Anterior cingulate cortex (tissue), 58 donors: ENCODE results near the gene LAS1L.
"Not testable (repeated sequence)": the region's sequence is repeated elsewhere in the genome, so short reads cannot be mapped to it uniquely, and the experiment has no call there.

Source experiments
- DNase-seq, 58 donors: peaks; one replicate each; lab custom pipeline; 2025; lab: John Stamatoyannopoulos, UW

The LAS1L gene

DNA sequence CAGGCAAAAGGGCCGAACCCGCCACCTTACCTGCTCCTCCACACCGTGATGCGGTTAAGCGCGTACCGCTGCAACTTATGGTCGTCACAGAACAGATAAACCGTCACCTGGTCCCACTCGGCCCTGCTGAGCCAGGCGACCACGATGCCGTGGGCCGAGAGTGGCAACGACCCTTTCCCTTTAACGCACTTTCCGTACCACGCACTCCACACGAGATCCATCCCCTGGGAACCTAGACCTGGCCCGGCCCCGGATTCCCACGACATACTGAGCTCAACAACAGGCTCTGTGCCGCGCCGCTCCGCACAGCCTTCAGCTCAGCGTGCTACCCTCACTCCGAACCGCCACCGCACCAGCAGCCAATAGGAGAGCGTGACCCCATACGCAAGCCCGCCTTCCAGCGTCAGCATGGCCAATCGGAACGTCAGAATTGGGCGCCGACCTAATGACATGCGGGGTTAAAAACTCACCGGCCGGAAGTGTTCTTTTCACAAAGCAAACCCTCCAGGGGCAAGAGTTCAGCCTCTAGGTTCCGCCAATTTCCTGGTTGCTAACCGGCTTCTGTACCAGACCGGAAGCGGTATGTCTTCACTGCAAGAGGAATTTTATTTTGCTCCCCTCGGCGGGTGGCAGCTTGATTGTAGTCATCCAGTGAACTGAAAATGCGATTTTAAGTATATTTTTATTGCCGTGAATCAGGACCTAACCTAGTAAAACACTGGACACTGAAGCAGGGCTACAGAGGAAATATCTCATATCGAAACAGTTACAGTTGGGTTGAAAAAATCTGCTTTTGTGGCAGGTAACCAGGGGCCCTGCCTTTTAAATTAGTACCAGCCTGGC is at the start of gene LAS1L:
Gene LAS1L (minus strand): TSS at position 338 of the 843 bp plus-strand sequence. CDS start 72 bp downstream, at position 266.
- DNase-seq, result peak; percentile 14 to 94 (median 86)

DNA sequence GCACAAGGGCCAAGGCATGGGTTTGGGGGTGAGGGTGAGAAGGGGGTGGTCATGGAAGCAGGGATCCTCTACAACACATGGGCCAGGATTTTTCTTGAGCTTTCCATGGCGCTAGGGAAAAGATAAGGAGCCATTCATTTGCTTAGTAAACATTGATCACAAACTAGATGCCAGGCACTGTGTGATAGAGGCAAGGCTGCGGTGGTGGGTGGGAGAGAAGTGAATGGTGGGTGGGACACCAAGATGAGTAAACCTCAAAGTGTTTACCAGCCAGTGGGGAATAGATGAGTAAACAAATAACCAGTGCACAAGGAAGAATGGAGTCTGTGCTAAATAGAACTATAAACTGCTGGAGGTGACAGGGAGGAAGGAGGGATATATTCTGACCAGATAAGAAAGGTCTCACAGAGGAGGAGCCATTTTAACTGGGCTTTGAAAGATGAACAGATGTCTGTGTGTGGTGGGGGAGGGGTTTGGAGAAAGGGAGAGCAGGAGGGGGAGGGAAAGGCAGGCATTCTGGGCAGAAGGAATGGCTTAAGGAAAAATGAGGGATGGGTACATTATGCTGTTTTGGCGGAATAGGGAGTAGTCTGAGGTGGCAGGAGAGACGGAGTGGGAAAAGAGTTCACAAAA is 48.0 kb upstream of the LAS1L start:
- DNase-seq, result peak in 1 of 58 donors; percentile 8

DNA sequence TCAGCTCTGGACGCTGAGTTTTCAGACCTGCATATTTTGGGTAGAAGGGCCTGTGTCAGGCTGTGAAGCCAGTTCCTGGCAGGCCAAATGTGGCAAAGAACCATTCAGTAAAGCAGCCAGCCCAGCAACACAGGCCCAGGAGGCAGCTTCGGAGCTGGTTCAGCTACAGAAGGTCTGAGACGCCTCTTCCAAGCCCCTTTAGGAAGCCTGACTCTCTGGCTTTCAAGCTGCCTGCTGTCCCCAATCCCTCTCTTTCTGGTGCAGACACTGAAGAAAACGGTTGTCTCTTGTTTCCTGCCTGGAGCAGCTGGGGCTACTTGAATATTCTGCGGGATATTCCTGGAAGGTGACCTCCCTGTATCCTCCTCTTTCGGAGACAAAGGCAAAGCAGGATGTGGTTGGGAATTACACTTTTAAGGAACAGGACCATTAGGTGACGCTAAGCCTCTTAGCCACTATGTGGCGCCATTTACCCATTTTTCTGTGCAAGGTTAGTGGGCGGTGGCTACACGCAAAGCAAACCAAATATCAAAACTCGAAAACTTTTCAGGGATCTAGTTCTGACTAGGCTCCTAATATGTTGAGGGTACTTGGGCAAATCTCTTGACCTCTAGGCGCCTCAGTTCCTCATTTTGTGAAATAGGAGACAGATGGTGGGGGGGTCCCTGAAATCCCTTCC is 47.2 kb upstream of the LAS1L start:
- DNase-seq, result peak in 49 of 58 donors; percentile 0 to 49 (median 6)

DNA sequence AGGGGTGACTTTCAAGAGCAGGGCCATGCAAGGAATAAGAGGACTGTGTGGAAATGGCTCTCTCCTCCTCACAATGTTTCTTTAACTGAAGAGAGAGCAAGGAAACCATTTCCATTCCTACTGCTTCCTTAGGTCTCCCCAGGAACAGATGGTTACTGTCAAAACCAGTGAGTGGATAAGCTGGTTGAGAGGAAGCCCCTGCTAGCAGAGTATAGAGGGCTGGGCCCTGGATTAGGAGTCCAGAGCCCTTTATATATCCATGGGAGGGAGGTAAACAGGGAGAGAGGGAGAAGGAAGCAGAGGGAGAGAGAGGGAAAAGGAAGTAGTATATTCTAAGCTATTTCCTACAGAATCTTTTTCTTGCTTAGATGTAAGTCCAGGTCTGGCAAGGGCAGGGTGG is 43.8 kb upstream of the LAS1L start:
- DNase-seq, result no peak

DNA sequence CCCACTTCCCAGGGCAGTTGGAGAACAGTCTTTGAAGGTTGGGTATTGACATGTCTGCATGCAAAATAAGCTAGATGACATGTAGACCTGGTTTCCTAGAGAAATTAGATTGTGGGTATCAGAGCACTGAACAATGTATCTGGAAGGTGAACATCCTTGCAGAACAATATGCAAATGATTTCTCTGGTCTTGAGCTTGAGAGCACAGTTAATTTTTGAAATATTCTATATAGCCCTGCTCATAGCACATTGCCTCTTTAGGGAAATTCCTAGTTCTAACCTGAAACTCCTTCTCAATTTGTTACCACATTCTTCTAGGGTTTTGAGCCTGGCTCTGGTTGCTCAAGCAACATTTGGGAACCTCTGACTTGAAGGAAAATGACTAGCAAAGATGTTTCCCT is 41.6 kb upstream of the LAS1L start:
- DNase-seq, result no peak

DNA sequence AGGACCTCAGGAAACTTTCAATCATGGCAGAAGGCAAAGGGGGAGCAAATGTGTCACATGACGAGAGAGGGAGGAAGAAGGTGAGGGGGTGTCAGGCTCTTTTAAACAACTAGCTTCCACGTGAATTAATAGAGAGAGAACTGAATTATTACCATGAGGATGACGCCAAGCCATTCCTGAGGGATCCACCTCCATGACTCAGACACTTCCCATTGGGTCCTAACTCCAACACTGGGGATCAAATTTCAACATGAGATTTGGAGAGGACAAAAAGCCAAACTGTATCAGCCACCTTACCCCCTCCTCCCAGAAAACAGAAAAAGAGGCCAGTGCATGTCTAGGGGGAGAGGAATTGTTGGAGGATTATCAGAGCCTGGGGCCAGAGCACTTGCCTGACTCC is 40.4 kb upstream of the LAS1L start:
- no peak for DNase-seq

DNA sequence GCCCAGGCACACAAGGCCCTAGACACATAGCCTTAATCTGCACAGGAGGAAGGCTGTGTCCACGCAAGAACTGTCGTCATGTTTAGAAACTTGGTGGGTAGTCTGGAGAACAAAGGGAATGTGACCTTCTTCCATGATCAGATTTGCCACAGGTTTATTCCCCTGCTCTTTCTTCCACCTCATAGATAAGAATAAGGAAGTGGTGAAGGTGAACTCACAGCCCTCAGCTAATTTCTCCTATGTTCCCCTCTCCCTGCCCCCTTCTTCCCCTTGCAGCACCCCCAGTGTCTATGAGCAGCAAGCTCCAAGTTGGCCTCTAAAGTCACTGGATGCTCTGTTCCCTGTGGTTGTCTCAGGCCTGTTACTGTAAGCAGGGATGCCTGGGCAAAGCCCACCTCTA is 39.8 kb upstream of the LAS1L start:
- no peak for DNase-seq

DNA sequence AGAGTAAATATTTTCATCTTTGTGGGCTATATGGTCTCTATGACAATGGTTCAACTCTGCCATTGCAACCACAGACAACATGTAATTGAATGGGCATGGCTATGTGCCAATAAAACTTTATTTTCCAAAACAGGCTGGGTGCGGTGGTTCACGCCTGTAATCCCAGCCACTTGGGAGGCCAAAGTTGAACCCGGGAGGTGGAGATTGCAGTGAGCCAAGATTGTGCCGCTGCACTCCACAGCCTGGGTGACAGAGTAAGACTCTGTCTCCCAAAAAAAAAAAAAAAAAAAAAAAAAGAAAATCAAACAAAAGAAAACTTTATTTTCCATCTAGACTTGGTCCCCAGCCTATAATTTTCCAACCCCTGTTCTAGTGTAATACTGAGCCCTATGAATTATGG is 38.4 kb upstream of the LAS1L start:
- no peak for DNase-seq

DNA sequence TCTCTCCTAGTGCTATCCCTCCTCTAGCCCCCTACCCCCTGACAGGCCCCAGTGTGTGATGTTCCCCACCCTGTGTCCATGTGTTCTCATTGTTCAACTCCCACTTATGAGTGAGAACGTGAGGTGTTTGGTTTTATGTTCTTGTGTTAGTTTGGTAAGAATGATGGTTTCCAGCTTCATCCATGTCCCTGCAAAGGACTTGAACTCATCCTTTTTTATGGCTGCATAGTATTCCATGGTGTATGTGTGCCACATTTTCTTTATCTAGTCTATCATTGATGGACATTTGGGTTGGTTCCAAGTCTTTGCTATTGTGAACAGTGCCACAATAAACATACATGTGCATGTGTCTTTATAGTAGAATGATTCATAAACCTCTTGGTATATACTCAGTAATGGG is 28.3 kb upstream of the LAS1L start:
- not testable (repeated sequence) for DNase-seq

DNA sequence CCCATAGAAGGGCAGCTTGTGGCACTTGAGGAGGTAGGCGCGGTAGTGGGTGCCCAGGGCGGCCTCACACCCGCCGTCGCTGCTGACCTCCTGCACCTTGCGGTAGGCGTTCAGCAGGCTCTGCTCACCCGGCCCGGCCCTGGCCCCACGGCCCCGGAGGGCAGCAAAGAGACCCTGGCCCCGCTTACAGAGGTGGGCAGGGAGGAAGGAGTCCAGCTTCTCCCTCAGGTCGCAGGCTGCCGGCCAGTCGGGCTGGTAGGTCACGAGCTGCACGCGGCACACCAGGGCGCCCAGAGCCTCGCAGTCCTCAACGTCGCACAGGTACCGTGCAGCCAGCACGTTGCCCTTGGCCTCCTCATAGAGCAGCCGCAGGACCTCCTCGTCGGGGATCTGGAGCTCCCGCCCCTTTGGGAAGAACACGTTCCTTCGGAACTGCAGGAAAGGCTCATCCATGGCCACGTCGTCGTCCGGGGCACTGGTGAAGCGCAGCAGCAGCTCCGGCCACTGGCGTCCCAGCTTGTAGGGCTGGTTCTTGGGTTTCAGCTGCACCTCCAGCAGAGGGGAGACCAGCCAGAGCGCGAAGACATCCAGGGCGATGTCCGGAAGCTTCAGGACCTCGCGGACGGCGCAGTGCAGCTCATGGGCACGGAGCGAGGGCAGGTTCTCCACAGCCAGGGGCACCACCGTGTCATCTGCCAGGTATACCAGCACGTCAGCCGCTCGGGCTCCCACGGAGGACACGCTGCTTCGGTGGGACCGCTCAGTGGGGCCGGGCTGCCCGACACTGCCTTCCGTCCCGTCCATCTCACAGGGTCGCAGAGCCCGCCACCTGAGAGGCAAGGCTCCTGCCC is 17.1 kb upstream of the LAS1L start:
- no peak for DNase-seq

DNA sequence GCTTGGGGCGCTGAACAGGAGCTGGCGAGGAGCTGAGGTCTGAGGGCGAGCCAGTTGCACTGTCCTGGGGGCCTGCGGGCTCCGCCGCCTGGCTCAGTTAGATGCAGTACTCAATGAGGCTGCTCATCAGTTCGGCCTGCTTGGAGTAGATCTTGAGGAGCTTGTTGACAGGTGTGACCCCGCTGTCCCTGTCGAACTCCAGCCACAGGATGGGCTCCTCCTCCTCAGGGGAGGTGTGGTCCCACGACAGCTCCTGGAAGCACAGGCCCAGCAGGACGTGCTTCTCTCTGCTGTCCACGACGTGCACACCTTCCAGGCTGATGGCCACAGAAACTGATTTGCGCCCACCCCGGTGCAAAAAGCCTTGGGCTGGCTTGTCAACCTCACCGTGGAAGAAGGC is 16.5 kb upstream of the LAS1L start:
- DNase-seq, result no peak

DNA sequence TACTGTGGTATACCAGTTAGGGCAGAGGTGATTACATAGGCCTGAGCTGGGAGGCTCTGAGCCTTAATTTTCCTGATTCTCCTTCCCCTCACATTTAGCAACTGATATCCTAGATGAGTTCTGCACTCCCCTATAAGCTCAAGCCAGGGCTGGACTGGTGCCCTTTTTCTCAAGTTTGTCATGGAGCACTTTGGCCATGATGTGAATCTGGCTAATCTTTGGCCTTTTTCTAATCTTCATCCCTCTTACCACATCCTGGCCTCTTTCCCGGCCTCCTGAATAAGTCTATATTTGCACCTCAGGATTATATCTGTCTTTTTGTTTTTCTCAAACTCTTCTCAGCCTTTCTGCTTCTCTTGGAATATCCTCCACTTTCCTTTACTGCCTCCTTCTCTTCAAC is 10.9 kb upstream of the LAS1L start:
- DNase-seq, result no peak

DNA sequence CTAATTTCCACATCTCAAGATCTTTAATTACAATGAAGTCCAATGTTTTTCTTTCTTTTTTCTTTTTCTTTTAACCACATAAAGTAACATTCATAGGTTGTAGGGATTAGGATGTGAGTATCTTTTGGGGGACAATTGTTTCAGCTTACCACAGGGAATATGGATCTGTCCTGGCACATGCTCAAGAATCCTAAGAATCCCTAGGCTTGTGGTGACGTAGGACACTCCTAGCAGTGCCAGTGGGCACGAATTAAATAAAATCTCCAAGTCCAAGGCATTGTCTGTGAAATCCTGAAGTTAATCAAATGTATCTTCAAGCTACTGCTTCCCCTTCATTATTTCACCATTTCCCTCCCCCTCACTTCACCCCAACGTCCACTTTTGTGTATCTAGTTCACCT is 2.6 kb upstream of the LAS1L start:
- no peak for DNase-seq

DNA sequence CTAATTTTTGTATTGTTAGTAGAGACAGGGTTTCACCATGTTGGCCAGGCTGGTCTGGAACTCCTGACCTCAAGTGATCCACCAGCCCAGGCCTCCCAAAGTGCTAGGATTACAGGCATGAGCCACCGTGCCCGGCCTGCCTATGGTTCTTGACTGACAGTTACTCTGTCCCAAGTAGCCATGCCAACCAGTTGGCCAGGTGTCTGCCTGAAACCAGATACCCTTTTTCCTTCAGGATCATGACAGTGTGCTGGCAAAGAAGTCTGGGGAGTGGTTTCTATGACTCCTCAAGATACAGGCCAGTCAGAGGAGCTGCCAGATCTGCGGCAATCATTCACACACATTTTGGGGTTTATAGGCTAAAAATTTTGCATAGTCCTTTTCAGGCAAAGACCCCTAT is 1.7 kb upstream of the LAS1L start:
- no peak for DNase-seq

DNA sequence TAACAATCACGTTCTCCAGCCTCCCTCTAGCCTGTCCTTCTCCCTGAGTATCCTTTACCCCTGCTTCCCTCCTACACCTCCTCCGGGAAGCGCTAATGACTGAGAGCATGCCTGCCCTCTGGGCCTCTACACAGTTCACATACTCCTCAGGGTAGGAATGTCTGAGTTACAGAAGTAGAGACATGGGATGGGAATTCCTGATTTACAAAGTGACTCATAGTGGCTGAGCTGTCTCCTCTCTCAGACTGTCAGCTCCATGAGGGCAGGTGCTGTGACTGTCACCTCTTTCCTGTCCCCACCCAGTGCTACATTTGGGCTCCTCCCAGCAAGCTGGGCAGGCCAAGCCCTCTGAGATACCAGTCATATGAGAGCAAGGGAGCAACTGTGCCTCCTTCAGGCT is 2.6 kb downstream of the LAS1L start:
- DNase-seq, result no peak

DNA sequence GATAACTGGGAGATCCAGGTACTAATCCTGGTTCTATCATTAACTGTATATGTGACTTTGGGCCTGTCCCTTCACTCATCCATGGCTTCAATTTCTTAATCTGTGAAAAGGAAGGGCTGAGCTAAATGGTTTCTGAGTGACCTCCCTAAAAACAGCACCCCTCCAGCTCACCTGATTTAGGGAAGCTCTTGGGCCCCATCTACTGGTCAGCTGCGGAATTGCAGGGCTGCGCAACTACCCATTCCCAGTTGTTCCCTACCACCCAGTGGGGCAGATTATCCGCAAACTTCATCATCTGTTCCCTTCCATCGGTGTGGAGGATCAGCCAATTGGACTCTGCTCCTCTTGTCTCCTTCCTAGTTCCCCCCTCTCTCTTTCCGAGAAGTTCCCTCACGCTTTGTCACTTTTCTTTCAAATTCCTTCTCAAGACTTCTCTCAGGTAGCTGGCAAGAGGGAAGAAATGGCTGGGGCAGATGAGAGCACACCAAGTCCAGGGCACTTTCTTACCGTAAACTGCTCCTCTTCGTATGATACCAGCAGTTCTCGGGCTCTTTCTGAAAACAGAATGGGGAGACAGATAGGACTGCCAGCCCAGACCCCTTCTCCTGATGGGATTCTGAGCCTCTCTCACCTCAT is 5.8 kb downstream of the LAS1L start:
- peak in 28 of 58 donors; percentile 0 to 62 (median 5) for DNase-seq

DNA sequence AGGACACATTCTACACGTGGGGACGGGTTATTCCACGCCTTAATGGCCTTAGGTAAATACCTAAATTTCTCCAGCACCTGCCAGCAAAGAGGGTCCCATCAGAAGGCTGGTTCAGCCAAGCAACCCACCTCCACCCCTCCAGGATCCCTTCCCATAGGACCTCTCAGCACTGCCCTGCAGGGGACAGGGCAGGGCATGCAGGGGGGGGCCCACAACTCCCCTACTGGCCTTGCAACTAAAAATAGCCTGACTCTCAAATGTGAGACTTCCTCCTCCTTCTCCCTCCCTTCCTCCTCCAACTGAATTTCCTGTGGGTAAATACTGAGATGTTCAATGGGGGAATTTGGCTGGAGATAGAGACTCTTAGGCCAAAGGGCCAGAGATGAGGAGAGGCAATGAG is 6.3 kb downstream of the LAS1L start:
- no peak for DNase-seq

DNA sequence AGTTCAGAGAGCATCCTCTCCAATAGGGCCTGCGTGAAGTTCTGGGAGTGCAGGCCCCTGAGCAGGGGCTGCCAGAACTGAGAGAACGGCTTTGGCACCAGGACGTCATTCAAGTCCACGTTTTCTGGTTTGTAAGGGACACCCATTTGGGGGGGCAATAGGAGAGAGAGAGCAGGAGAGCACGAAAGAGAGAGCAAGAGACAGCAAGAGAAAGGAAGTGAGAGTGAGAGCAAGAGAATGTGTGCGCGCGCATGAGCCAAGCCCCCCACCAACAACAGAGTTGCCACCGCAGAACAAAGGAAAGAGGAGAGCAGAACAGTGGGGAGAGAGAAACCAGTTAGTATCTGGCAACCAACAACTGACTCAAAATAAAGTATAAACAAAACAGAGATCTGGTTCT is 10.4 kb downstream of the LAS1L start:
- no peak for DNase-seq

DNA sequence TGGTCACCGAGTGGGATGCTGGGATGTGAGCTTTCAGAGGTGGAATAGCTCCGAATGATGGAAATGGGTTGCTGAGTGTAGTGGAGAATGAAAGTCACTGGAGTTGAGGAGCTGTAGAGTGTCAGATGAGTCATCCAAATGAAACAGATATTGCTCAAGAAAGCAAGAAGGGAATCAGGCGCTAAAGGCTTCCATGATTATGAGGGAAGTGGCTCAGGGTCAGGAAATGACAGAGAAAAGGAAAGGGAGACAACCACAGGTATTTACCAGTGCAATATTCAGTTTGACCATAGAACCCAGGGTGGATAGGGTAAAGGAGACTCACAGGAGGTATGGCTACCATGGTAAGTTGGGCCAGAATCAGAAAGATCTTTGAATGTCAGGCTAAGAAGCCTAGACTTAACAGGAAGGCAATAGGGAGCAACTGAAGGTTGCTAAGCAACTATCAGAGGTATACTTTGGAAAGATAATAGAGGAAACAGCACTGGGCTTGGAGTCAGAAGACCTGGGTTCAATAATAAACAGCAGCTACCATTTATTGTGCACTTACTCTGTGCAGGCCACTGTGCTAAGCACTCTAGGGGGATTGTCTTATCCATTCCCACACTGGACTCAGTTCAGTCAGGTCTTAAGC is 11.7 kb downstream of the LAS1L start:
- DNase-seq, result no peak

DNA sequence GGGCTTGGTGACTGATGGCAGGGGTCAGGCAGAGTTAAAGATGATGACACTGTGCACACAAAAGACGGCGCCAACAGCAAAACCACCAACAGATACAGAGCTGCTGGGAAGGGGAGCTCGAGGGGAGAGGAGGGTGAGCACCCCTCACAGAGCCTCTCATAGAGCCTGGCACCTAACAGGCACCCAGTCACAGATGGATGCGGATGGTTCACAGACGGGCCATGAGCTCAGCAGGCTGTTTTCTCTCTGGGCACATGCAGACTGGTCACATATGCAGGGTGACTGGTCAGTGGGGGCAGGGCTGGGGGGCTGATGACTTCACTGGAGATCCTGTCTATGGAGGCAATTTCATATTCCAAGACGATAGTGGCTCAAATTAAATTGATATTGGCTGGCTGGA is 15.1 kb downstream of the LAS1L start:
- not testable (repeated sequence) for DNase-seq
